ENCODE data around the gene UTP14A.
A peak's percentile ranks its signal among the peaks of the same experiment; 100 is the strongest.
"Not testable (repeated sequence)": the region's sequence is repeated elsewhere in the genome, so short reads cannot be mapped to it uniquely, and the experiment has no call there.

Gene UTP14A

GRCh38 chrX:129905787-129906580 lies at the start of gene UTP14A:
Gene UTP14A, plus strand, starts transcription at chrX:129906164. Its CDS starts 47 bp downstream, at chrX:129906211.
- DNase-seq, result peak; percentile 75 to 81

- DNase-seq, result not testable (repeated sequence)
Observed at GRCh38 chrX:129859134-129859533, 46.8 kb upstream of the UTP14A start.

- not testable (repeated sequence) for DNase-seq
Observed at GRCh38 chrX:129866321-129866720, 39.6 kb upstream of the UTP14A start.

- DNase-seq, result no peak
Observed at GRCh38 chrX:129872524-129872923, 33.4 kb upstream of the UTP14A start.

- DNase-seq, result no peak
Observed at GRCh38 chrX:129875669-129876068, 30.3 kb upstream of the UTP14A start.

GRCh38 chrX:129876771-129877305 lies 29.1 kb upstream of the UTP14A start:
- no peak for DNase-seq

GRCh38 chrX:129877401-129877800 lies 28.6 kb upstream of the UTP14A start:
- no peak for DNase-seq

- DNase-seq, result no peak
Observed at GRCh38 chrX:129900054-129900453, 5.9 kb upstream of the UTP14A start.

- DNase-seq, result no peak
Observed at GRCh38 chrX:129908636-129909035, 2.7 kb downstream of the UTP14A start.

- peak; percentile 55 to 59 for DNase-seq
Observed at GRCh38 chrX:129925305-129926092, 19.5 kb downstream of the UTP14A start.

GRCh38 chrX:129930941-129931410 lies 25.0 kb downstream of the UTP14A start:
- no peak for DNase-seq

GRCh38 chrX:129931411-129932015 lies 25.5 kb downstream of the UTP14A start:
- peak; percentile 31 to 34 for DNase-seq

- DNase-seq, result peak; percentile 72 to 76
Observed at GRCh38 chrX:129932016-129932820, 26.3 kb downstream of the UTP14A start.

- DNase-seq, result no peak
Observed at GRCh38 chrX:129932821-129933321, 26.9 kb downstream of the UTP14A start.

GRCh38 chrX:129933700-129934099 lies 27.7 kb downstream of the UTP14A start:
- no peak for DNase-seq

- no peak for DNase-seq
Observed at GRCh38 chrX:129934461-129934860, 28.5 kb downstream of the UTP14A start.

- no peak for DNase-seq
Observed at GRCh38 chrX:129934952-129935351, 29.0 kb downstream of the UTP14A start.

- no peak for DNase-seq
Observed at GRCh38 chrX:129938081-129938480, 32.1 kb downstream of the UTP14A start.

- no peak for DNase-seq
Observed at GRCh38 chrX:129939986-129940385, 34.0 kb downstream of the UTP14A start.

- DNase-seq, result no peak
Observed at GRCh38 chrX:129940721-129941120, 34.8 kb downstream of the UTP14A start.

GRCh38 chrX:129945131-129945530 lies 39.2 kb downstream of the UTP14A start:
- DNase-seq, result no peak

GRCh38 chrX:129953334-129953648 lies 47.3 kb downstream of the UTP14A start:
- no peak for DNase-seq
